ACC112 (cell line): Measurements from ENCODE around the gene MOB3A.
"Not testable (repeated sequence)": the region's sequence is repeated elsewhere in the genome, so short reads cannot be mapped to it uniquely, and the experiment has no call there.

Source experiments
- H2AFZ ChIP-seq: fragments of 200-600 bp; sonication (generic); one replicate; pipeline ENCODE4 v1.6.0; 2017; ENCODE audit warnings: antibody characterized with exemption, low read length; ENCODE audit not compliant: unreplicated experiment
- H3K27ac ChIP-seq: fragments of 200-600 bp; sonication (generic); 2 replicates; pipeline ENCODE4 v1.5.1; 2014; ENCODE audit warnings: low read depth, mild to moderate bottlenecking, antibody characterized with exemption, low read length, moderate library complexity
- H3K27me3 ChIP-seq: fragments of 200-600 bp; sonication (generic); 2 replicates; pipeline ENCODE4 v1.6.1; 2014; ENCODE audit warnings: mild to moderate bottlenecking, antibody characterized with exemption, low read length, moderate library complexity, mixed read lengths; ENCODE audit not compliant: insufficient read depth
- H3K36me3 ChIP-seq: fragments of 200-600 bp; sonication (generic); 2 replicates; pipeline ENCODE4 v1.6.1; 2016; ENCODE audit warnings: mild to moderate bottlenecking, antibody characterized with exemption, low read length, moderate library complexity, mixed read lengths; ENCODE audit not compliant: insufficient read depth
- H3K4me1 ChIP-seq: fragments of 200-600 bp; sonication (generic); one replicate; pipeline ENCODE4 v1.6.1; 2016; ENCODE audit warnings: low read length, mixed read lengths; ENCODE audit not compliant: insufficient read depth, unreplicated experiment, control insufficient read depth
- H3K4me3 ChIP-seq: fragments of 200-600 bp; sonication (generic); 2 replicates; pipeline ENCODE4 v1.5.1; 2014; ENCODE audit warnings: mild to moderate bottlenecking, low read depth, low read length
- H3K79me2 ChIP-seq: fragments of 200-600 bp; sonication (generic); one replicate; pipeline ENCODE4 v1.6.0; 2016; ENCODE audit warnings: low read length; ENCODE audit not compliant: control insufficient read depth, unreplicated experiment, insufficient read depth

Gene MOB3A

GRCh38 chr19:2089727-2090053, 6.4 kb downstream of the MOB3A start:
- Histone ChIP-seq H3K36me3 (no peaks in the 10 kb centered on the region), H2AFZ (no peak overlapping the region), H3K4me1 (peaks cover 46% of the 10 kb centered on the region), H3K79me2 (peaks cover 47% of the 10 kb centered on the region), H3K4me3 (peak overlapping the region; percentile 43), H3K27me3 (no peaks in the 10 kb centered on the region), H3K27ac (peak overlapping the region; percentile 83)

- H3K27me3 ChIP-seq = no peaks in the 10 kb centered on the region
- H3K36me3 ChIP-seq = no peaks in the 10 kb centered on the region
- H2AFZ ChIP-seq = no peak overlapping the region
- H3K79me2 ChIP-seq = peaks cover 41% of the 10 kb centered on the region
- peak overlapping the region; percentile 43; the same call in 1 of the 2 replicates for H3K4me3 ChIP-seq
- H3K4me1 ChIP-seq = peaks cover 46% of the 10 kb centered on the region
- H3K27ac ChIP-seq = peak overlapping the region; percentile 83
Measured at GRCh38 chr19:2089001-2089711, 7.0 kb downstream of the MOB3A start.

GRCh38 chr19:2087621-2088100, 8.5 kb downstream of the MOB3A start:
- Histone ChIP-seq H2AFZ (no peak overlapping the region), H3K4me1 (peaks cover 42% of the 10 kb centered on the region), H3K36me3 (no peaks in the 10 kb centered on the region), H3K27me3 (no peaks in the 10 kb centered on the region), H3K79me2 (peaks cover 29% of the 10 kb centered on the region), H3K4me3 (no peak overlapping the region), H3K27ac (no peak overlapping the region)

- peaks cover 31% of the 10 kb centered on the region for H3K79me2 ChIP-seq
- H3K27ac ChIP-seq, H3K36me3 ChIP-seq, H3K4me3 ChIP-seq, H2AFZ ChIP-seq, H3K27me3 ChIP-seq: not testable (repeated sequence)
- H3K4me1 ChIP-seq = peaks cover 37% of the 10 kb centered on the region
Measured at GRCh38 chr19:2086695-2087620, 9.2 kb downstream of the MOB3A start.

GRCh38 chr19:2084993-2085720, 11.0 kb downstream of the MOB3A start:
- no peak overlapping the region for H2AFZ ChIP-seq
- peaks cover 31% of the 10 kb centered on the region for H3K79me2 ChIP-seq
- H3K27me3 ChIP-seq = no peaks in the 10 kb centered on the region
- H3K4me3 ChIP-seq = no peak overlapping the region
- H3K4me1 ChIP-seq = peaks cover 27% of the 10 kb centered on the region
- H3K36me3 ChIP-seq = no peaks in the 10 kb centered on the region
- no peak overlapping the region for H3K27ac ChIP-seq

GRCh38 chr19:2083174-2083854, 12.8 kb downstream of the MOB3A start:
- H3K4me3 ChIP-seq = no peak overlapping the region
- no peak overlapping the region for H3K27ac ChIP-seq
- H3K79me2 ChIP-seq = peaks cover 17% of the 10 kb centered on the region
- no peaks in the 10 kb centered on the region for H3K36me3 ChIP-seq
- H3K27me3 ChIP-seq = no peaks in the 10 kb centered on the region
- no peak overlapping the region for H2AFZ ChIP-seq
- peaks cover 11% of the 10 kb centered on the region for H3K4me1 ChIP-seq

GRCh38 chr19:2081873-2082810, 14.0 kb downstream of the MOB3A start:
- peaks cover 3% of the 10 kb centered on the region for H3K4me1 ChIP-seq
- peaks cover 6% of the 10 kb centered on the region for H3K79me2 ChIP-seq
- H3K27me3 ChIP-seq = no peaks in the 10 kb centered on the region
- no peak overlapping the region for H2AFZ ChIP-seq
- H3K4me3 ChIP-seq = no peak overlapping the region
- no peaks in the 10 kb centered on the region for H3K36me3 ChIP-seq
- H3K27ac ChIP-seq = no peak overlapping the region

- H3K79me2 ChIP-seq = peaks cover 3% of the 10 kb centered on the region
- no peaks in the 10 kb centered on the region for H3K36me3 ChIP-seq
- no peak overlapping the region for H3K4me3 ChIP-seq
- no peak overlapping the region for H3K27ac ChIP-seq
- no peaks in the 10 kb centered on the region for H3K27me3 ChIP-seq
- no peak overlapping the region for H2AFZ ChIP-seq
- no peaks in the 10 kb centered on the region for H3K4me1 ChIP-seq
Measured at GRCh38 chr19:2080336-2080988, 15.7 kb downstream of the MOB3A start.

GRCh38 chr19:2079865-2080301, 16.2 kb downstream of the MOB3A start:
- Histone ChIP-seq H3K36me3 (no peaks in the 10 kb centered on the region), H3K79me2 (peaks cover 3% of the 10 kb centered on the region), H3K27me3 (no peaks in the 10 kb centered on the region), H3K27ac (no peak overlapping the region), H3K4me3 (no peak overlapping the region), H2AFZ (no peak overlapping the region), H3K4me1 (no peaks in the 10 kb centered on the region)
